22Rv1 (cell line): ENCODE results near the gene SUGCT.
"Not testable (repeated sequence)": the region's sequence is repeated elsewhere in the genome, so short reads cannot be mapped to it uniquely, and the experiment has no call there.

ENCODE experiments used
- ZFX ChIP-seq: fragments of 450-650 bp; IDR thresholded peaks from 2 replicates; pipeline ENCODE4 v1.6.1; 2017; ENCODE audit warnings: antibody characterized with exemption, borderline replicate concordance
- TF ChIP-seq, protein P1 (sequence below): fragments of 450-650 bp; IDR thresholded peaks from 2 replicates; pipeline ENCODE4 v1.5.1; 2017; ENCODE audit warnings: mild to moderate bottlenecking

- TF ChIP-seq, protein P1, sequence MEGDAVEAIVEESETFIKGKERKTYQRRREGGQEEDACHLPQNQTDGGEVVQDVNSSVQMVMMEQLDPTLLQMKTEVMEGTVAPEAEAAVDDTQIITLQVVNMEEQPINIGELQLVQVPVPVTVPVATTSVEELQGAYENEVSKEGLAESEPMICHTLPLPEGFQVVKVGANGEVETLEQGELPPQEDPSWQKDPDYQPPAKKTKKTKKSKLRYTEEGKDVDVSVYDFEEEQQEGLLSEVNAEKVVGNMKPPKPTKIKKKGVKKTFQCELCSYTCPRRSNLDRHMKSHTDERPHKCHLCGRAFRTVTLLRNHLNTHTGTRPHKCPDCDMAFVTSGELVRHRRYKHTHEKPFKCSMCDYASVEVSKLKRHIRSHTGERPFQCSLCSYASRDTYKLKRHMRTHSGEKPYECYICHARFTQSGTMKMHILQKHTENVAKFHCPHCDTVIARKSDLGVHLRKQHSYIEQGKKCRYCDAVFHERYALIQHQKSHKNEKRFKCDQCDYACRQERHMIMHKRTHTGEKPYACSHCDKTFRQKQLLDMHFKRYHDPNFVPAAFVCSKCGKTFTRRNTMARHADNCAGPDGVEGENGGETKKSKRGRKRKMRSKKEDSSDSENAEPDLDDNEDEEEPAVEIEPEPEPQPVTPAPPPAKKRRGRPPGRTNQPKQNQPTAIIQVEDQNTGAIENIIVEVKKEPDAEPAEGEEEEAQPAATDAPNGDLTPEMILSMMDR, result not testable (repeated sequence)
- not testable (repeated sequence) for TF ChIP-seq ZFX
Observed at GRCh38 chr7:40650903-40651302, 516.1 kb downstream of the SUGCT start.
